NCI-H128 (cell line): Measurements from ENCODE around the gene TMEM135.
"Not testable (repeated sequence)": the region's sequence is repeated elsewhere in the genome, so short reads cannot be mapped to it uniquely, and the experiment has no call there.

Experiments used
- DNase-seq: peaks from one replicate; lab custom pipeline; 2025; ENCODE audit not compliant: unreplicated experiment; lab: John Stamatoyannopoulos, UW

The TMEM135 gene

DNA sequence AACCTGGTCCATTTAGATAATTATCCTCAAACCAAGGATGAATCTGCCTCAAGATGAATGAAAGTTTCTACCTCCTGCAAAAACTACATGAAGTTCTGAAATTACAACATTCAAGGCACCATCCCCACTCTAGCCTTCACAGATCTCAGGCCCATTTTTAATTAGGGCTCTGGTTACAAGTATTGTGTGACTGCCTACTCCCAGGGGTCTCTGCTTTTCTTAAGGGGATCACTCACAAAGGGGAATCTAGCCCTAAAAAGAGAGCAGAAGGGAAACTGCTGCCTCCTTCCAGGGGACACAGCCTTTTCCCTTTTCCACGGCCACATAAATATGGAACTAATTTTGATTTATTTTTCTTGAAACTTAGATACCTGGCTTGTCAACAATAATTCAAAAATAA lies 17.4 kb upstream of the TMEM135 start:
- no peak for DNase-seq

DNA sequence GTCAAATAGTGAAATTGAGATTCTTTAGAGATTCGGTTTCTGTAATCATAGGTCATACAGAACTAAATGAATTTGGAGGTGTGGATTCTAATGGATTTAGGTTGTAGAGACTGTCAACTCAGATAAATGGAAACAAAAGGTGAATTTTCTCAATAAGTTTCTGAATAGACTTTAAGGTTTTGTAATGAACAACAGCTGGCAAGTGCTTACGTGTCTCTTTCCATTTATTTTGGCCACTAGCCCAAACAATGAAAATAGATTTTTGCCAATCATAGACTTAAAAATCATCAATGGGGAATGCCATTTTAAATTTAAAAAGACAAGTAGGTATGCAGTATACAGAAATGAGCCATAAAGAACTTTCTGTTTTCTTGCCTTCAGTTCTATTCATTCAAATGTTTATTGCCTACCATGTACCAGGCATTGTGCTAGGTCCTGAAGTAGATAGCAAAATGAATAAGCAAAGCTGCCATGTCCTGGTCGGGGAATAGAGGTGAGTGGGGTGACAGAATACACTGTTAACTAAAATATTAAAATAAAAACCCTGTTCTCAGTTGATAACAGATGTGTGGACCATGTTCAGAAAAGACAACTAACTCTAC lies 16.9 kb upstream of the TMEM135 start:
- no peak for DNase-seq

DNA sequence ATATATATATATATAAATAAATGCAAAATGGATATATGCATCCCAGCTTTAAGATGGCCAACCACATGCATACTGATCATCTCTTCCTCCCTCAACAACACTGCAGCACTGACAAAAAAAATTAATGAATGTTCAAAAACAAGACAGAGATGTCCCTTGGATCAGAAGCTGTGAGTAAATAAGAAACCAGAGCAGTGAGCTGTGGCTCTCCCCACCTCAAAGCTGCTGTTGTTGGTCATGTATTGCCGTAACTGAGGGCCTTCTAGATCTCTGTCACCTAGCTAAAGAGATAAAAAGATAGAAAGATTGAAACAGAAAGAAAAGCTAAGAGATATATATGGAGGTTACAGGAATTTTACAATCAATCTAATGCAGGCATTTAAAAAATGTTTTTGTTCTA lies 15.5 kb upstream of the TMEM135 start:
- DNase-seq = no peak

DNA sequence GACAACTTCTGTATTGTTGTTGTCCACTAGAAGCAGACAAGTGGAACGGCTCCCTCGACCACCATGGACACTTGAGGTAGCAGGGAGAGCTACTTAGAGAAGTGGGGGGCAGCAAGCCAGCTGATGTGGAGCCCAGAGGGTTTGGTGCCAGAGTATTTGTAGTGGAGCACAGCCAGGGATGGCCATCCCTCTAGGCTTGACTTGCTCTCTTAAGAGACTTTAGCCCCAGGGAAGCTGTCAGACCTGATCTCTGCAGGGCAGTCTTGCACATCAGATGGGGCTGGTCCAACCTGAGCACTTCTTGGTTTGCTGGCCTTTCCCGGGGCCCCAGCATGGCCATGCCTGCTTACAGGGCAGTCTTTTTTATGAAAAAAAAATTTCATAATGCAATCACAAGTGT lies 15.0 kb upstream of the TMEM135 start:
- no peak for DNase-seq

DNA sequence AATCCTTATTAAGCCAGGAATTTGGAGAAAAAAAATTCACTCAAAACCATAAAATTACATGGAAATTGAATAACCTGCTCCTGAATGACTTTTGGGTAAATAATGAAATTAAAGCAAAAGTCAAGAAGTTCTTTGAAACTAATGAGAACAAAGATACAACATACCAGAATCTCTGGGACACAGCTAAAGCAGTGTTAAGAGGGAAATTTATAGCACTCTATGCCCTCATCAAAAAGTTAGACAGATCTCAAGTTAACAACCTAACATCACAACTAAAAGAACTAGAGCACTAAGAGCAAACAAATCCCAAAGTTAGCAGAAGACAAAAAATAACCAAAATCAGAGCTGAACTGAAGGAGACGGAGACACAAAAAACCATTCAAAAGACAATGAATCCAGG lies 11.3 kb upstream of the TMEM135 start:
- not testable (repeated sequence) for DNase-seq

DNA sequence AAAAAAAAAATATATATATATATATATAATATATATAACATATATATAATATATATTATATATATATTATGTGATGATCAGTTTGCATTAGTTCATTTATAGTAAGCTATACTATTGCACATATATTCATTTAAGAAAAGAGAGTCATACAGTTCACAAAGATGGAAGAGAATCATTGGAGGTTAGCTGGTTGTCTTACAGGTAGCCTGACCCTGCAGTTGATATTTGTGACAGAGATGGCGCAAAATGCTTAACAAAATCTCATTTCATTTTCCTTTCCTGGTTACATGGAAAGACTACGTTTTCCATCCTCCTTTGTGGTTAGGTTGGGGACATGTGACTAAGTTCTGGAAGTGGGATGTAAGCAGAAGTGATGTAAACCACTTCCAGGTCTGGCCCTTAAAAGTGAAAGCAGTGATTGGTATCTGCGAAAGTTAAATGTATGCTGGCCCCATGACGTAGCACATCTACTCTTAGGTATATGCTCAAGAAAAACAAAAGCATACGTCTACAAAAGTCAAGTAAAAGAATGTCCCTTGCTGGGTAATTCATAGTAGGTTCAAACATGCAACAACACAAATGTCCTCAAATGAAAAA lies 7.2 kb upstream of the TMEM135 start:
- DNase-seq = no peak

DNA sequence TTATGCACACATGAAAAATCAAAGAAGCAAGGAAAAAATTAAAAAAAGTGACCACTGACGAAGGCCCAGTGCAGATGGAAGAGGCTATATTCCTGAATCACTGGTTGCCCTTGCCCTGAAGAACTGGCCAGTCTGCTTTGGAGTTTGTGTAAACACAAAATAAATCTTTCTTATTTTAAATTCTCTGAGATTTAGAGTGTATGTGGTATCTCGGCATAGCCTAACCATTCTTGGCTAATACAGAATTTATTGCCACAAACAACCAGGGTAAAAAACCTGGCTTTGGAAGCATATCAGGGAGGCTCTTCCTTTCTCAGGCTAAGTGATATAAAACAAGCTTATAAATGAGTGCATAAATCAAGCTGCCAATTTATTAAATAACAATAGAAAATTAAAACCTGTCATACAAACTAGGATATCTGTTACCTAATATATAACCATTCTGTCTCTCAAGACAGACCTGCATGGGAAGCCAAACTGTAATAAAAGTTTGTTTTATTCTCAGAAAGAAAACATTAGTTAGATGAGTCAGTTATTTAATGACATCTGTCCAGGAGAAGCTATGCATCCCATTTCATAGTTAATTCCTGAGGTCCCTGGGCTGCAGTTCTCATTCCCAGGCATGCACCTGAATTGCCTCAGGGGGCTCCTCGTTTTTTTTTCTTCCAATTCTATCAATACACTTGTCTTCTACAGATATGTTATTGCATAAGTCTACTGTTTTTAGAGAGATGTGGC lies 6.1 kb upstream of the TMEM135 start:
- no peak for DNase-seq

DNA sequence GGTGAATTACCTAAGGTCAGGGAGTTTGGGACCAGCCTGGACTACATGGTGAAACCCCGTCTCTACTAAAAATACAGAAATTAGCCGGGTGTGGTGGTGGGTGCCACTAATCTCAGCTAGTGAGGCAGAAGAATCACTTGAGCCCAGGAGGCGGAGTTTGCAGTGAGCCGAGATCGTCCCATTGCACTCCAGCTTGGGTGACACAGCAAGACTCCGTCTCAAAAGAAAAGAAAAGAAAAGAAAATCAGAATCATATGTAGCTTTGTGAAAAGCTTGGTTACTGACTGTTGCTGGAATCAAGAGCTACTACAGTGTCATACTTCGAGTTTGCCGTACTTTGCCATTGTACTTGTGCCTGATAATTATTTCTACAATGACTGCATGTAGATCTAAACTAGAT lies 4.2 kb upstream of the TMEM135 start:
- no peak for DNase-seq

DNA sequence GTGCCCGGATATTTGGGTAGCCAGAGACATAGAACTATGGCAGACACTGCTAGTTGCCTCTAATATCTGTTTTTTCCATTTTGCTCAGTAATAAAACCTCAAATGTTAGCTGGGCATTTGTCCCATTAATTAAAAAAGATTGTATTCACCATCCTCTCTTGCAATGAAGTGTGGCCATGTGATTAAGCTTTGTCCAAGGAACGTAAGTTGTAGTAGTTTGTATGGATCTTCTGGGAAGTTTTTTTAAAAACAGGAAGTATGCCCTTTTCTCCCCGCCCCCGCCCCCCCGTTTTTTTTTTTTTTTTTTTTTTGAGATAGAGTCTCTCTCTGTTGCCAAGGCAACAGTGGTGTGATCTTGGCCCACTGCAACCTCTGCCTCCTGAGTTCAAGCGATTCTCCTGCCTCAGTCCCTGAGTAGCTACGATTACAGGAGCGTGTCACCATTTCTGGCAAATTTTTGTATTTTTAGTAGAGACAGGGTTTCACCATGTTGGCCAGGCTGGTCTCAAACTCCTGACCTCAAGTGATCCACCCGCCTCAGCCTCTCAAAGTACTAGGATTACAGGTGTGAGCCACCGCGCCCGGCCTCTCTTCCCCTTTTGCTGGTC lies 1.7 kb upstream of the TMEM135 start:
- DNase-seq = no peak

DNA sequence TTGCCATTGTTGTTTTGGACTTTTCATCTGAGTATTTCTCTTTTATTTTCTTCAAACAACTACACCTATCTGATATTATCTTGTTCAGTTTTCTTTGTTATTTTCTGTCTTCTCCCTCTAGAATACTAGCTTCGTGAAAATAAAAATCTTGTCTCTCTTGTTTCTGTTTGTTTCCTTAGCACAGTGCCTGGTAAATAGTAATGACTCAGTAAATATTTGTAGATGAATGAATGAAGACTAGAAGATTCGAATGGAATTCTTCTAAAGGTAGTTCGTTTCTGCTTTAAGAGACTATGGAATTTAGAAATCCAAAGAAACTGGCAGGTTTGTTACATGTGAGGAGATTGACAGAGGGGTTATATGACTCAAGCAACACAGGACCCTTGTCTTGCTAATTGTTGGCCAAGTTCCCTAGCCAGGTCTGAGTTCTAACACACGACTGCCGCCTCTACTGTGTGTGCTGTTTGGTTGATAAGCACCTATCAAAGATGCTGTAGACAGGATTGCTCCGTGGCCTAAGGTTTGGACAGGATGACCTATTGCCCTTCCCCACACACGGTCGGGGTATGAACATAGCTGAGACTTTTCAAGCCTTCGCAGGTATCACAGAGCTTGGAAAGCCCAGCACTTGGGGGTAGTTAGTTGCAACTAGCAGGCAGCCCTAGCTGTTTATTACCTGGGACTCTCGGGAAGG lies 831 bp upstream of the TMEM135 start:
- no peak for DNase-seq

DNA sequence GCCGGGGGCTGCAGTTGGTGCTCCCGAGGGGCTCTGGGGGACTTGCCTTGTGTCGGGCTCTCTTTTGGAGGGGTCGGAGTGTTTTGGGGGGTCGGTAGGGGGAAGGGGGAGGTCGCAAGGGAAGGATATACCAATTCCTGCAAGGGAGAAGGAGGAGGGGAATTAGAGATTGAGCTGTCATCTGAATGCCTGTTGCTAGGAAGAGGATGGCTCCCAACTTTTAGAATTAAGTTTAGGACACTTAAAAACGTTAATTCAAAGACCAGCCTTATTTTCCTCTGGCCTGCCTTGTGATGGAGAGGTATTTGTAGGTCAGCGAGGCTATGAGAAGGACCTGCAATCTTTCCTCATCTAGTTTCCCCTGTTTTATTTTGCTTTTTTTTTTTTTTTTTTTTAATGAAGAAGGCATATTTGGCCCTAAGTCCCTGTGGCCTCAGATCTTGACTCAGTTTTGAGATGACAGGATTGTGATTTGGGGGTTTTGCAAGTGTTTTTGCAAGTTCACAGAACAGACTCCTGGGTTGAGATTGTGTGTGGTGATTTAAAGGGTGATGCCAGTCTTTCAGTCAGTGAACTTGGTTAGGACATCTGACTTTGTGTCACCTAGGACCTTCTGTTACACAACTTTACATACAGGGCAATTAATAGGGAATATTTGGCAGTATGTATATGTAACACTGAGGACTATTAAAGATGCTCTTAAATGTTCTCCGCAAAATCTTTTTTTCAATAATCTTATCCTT lies 672 bp downstream of the TMEM135 start:
- DNase-seq = no peak

DNA sequence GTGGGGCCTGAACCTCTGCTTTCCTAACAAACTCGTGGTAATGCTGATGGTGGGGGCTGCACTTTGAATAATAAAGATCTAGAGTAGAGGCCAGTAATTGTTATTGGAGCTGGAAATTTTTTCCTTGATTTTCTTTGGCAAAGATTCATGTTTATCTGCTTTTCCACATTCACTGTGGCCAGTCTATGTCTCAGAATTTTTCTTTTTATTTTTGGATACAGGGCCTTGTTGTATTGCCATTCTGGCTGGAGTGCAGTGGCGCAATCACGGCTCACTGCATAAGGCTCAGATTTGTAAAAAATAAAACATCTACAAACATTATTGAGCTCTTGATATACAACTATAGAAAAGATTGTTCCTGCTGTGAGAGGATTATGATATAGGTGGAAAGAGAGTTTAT lies 1.6 kb downstream of the TMEM135 start:
- no peak for DNase-seq

DNA sequence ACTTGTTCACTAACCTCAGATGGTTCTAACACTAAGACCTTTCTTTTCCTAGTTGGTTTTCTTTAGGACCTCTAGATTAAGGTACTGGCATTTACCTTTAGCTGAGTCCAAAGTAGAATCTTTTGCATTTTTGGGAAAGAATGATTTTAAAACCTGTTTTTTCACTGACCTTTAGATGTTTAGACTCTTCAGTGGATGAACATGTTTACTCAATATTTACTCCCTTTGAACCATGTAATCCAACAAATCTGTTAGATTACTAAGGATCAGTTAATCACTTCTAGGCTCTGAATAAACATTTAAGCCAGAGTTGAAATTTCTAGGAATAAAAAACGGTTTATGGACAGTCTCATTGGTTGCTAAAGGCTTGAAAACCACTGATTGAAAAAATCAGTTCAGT lies 6.2 kb downstream of the TMEM135 start:
- DNase-seq = no peak

DNA sequence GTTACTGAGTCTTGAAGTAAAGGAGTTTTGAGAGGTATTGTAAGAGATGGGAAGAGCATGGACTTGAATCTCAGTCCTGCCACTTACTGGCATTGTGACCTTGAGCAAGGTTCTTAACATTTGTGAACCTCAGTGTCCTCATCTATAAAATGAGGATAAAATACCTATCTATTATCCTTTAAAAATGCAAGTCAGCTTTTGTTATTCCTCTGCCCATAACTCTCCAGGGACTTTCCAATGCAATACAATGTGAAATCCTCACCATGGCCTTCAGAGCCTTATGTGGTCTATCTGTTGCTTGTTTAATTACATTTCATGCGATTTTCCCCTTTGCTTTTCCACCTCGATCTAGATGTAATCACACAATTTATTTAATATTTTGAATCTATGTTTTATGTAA lies 9.1 kb downstream of the TMEM135 start:
- DNase-seq = no peak

DNA sequence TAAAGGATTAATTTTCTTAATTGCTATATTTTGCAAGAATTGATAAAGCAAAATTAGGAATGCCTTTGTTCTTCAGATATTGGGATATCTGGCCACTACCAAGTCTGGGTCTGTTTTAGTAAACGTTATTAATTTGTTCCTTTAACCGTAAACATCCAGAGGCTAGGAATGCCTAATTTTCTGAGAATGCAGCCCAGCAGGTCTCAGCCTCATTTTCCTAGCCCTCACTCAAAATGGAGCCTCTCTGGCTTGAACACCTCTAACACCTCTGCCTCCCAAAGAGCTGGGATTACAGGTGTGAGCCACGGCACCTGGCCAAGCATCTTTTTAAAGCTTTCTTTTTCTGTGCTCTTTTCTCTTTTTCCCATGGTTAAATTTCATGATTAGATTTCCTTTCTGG lies 18.4 kb downstream of the TMEM135 start:
- DNase-seq = no peak

DNA sequence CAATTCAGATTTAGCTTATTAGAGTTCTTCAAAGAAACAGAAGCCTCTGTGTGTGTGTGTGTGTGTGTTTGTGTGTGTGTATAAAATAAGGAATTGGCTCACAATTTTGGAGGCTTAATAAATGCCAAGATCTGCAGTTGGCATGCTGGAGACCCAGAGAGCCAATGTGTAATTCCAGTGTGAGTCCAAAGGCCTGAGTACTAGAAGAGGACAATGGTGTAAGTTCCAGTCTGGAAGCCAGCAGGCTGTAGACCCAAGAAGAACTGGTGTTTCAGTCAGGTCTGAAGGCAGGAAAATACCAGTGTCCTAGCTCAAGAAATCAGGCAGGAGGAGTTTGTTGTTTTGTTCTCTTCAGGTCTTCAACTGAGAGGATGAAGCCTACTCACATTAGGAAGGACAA lies 20.0 kb downstream of the TMEM135 start:
- no peak for DNase-seq

DNA sequence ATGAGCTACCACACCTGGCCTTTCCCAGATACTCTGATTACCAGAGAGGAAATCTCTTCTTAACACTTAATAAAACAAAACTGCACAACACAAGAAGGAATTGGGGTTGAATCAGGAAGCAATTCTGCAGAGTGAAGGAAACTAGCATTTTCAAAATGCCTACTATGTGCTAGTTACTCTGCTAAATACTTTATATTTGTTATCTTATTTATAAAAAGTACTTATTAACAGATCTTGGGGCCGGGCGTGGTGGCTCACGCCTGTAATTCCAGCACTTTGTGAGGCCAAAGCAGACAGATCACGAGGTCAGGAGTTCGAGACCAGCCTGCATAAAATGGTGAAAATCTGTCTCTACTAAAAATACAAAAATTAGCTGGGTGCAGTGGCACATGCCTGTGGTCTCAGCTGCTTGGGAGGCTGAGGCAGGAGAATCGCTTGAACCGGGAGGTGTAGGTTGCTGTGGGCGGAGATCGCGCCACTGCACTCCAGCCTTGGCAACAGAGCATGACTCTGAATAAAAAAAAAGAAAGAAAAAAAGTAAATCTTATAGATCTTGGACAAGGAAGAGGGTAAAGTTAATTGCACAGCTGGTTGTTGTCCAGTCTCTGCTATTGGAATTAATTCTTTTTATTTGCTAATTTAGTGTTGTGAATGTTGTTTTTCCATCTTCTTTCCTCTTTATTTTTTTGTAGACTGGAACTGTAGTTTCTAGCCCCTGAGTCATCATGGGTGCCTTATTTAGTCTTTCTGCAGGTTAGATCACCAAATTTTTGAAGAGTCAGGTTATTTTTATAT lies 22.1 kb downstream of the TMEM135 start:
- no peak for DNase-seq

DNA sequence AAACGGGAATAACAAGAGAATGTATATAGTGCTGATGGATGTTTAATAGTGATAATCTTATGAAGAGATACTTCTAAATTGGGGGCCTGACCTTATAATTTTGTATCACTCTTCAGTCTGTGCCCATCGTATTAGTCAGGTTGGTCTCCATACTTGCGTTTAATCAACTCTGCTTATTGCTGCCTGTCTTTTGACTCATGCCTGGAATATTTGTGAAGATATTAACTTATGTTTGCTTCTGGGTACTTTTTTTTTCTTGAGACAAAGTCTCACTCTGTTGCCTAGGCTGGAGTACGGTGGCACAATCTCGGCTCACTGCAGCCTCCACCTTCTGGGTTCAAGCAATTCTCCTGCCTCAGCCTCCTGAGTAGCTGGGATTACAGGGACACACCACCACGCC lies 24.0 kb downstream of the TMEM135 start:
- no peak for DNase-seq

DNA sequence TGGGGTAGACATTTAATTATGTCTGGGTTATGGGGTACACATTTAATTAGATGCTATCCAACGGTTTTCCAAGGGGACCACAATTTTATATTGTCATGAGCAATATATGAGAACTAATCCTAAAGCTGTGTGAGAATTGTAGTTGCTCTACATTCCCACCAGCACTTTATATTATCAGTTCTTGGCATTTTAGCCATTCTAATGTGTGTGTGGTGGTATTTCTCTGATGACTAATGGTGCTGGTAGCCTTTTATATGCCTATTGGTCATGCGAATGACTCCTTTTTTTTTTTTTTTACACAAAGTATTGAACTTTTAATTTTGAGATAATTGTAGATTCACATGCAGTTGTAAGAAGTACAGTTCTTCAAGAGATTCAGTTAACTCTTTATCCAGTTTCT lies 26.2 kb downstream of the TMEM135 start:
- DNase-seq = no peak

DNA sequence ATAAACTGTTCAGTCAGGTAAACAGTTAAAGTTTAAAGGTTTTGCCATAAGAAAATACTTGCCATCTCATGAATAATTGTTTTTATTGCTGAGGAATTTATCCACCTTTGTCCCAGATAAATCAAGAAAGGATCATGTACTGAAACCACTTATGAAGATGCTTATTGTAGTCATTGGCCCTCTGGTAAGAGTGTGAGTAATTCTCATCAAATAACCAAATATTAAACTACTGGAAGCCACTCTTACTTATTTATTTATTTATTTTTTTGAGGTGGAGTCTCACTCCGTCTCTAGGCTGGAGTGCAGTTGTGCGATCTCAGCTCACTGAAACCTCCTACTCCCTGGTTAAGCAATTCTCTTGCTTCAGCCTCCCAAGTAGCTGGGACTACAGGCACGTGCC lies 35.1 kb downstream of the TMEM135 start:
- DNase-seq = no peak
